Hindlimb muscle (tissue), 1 donor: ENCODE measurements around the gene TUBGCP3. TPM values are rescaled to one million over a fixed set of nuclear protein-coding genes. Genes with fewer than 3 reads are reported as not detected.

Experiments used
- DNase-seq: peaks from one replicate; pipeline ENCODE4 v3.0.0-alpha.2; 2013
- polyA plus RNA-seq: library from polyadenylated mRNA; unstranded; fragments of 120-200 nt; gene quantifications from one replicate; pipeline ENCODE4 v1.2.1, GENCODE V29; 2013; ENCODE audit not compliant: insufficient read length

Gene TUBGCP3
- polyA plus RNA-seq, 1 donor, result 19.1 TPM

DNA sequence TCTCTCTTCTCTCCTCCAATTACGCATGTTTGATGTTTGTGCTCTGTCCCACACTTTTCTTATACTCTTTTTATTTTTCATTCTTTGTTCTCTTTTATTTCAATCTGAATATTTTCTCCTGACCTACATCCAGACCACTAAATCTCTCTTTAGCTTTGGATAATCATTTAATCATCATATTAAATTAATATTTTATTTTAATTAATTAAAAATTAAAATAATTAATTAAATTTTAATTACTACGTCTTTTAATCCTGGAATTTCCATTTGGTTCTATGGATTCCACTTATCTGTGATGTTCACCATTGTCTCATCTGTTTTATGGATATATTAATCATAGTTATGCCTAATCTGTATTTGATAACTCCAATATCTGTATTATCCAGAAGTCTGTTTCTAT lies 149.4 kb downstream of the TUBGCP3 start:
- no peak for DNase-seq

DNA sequence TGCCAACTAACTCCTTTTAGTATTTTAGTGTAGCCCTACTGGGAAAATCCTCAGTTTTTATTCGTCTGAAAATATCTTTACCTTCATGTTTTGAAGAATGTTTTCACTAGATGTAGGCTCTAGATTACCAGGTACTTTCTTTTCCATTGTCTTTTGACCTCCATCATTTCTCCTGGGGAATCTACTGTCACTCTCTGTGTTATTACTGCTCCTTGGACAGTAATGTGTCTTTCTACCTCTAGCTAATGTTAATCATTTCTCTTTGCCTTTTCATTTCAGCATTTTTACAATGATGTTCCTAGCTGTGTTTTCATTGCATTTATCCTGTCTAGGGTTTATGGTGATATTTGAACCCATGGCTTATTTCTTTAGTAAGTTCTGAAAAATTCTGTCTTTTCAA lies 149.9 kb downstream of the TUBGCP3 start:
- DNase-seq, result no peak

DNA sequence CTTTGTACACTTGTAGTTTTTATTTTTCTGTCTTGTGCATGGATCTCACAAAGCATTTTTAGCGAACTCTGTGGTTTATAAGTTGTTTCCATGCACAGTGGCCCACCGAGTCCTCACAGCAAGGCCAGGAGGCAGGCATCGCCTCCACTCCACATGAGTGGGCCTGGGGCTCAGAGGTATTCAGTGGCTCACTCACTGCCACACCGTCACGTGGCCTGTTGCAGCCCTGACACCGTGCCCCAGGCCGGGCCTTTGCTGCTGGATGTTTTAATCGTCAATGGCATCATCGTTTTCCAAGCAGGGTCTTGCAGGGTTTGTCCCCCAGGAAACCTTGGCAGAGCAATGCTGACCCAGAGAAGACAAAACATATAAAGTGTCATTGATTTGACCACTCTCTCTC lies 152.0 kb downstream of the TUBGCP3 start:
- no peak for DNase-seq

Other genes starting within 250 kb of the TUBGCP3 start
- gene SPACA7, start 211.8 kb downstream of the TUBGCP3 start, polyA plus RNA-seq, result not detected
- gene ATP11A, start 101.9 kb upstream of the TUBGCP3 start, polyA plus RNA-seq, result 27.0 TPM